B cell (primary cell): ENCODE data around the gene AKR1A1.

Experiments
- EZH2 ChIP-seq: IDR thresholded peaks from 2 replicates; pipeline ENCODE4 v1.6.1; 2012; ENCODE audit warnings: borderline replicate concordance, low read depth, mild to moderate bottlenecking, moderate library complexity, low read length; ENCODE audit not compliant: insufficient read depth, poor library complexity, severe bottlenecking
- TF ChIP-seq, protein P1 (sequence below): fragments of 200-600 bp; IDR thresholded peaks from one replicate; pipeline ENCODE4 v1.8.0; 2022; ENCODE audit warnings: antibody characterized with exemption, mild to moderate bottlenecking

DNA sequence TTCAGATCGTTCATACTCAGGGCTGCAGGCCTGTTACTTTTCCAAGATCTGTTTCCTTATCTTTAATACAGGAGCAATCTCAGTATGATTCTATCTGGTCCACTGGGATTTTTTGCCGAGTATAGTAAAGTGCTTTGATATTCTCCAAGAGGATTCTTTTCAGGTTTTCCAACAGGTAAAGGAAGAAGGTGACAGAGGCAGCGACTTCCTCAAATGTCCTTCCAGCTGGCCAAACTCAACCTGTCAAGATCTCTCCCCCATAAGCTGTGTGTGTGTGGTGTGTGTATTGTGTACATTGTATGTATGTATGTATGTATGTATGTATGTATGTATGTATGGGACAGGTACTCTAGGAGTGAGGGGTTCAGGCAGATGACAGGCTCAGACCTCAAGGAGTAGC is 1.1 kb downstream of the AKR1A1 start:
- TF ChIP-seq, protein P1, sequence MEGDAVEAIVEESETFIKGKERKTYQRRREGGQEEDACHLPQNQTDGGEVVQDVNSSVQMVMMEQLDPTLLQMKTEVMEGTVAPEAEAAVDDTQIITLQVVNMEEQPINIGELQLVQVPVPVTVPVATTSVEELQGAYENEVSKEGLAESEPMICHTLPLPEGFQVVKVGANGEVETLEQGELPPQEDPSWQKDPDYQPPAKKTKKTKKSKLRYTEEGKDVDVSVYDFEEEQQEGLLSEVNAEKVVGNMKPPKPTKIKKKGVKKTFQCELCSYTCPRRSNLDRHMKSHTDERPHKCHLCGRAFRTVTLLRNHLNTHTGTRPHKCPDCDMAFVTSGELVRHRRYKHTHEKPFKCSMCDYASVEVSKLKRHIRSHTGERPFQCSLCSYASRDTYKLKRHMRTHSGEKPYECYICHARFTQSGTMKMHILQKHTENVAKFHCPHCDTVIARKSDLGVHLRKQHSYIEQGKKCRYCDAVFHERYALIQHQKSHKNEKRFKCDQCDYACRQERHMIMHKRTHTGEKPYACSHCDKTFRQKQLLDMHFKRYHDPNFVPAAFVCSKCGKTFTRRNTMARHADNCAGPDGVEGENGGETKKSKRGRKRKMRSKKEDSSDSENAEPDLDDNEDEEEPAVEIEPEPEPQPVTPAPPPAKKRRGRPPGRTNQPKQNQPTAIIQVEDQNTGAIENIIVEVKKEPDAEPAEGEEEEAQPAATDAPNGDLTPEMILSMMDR = no peak
- TF ChIP-seq EZH2 = no peak
